IMR-90 (cell line): Measurements from ENCODE around the gene KLK8. TPM values are rescaled to one million over a fixed set of nuclear protein-coding genes. Genes with fewer than 3 reads are reported as not detected.

ENCODE experiments used
- ATAC-seq: fragments of 200-7000 bp; cut with Tn5 transposase; 2 replicates; pipeline ENCODE4 v1.9.1; 2020; ENCODE audit warnings: low read depth, mild to moderate bottlenecking, moderate library complexity
- BruUV-seq: library from RNA; stranded (reverse); fragments of 400-500 nt; replicated peaks from 2 replicates; lab custom pipeline; 2021; lab: Mats Ljungman, UMichigan
- CTCF ChIA-PET: fragments of 300-600 bp; formaldehyde crosslinking; extraction: SDS; loops from one replicate; lab custom pipeline; 2021; ENCODE audit warnings: antibody characterized with exemption; lab: Yijun Ruan, JAX
- POLR2A ChIA-PET: fragments of 300-600 bp; sonication (Branson Sonifier 250); formaldehyde crosslinking; loops from one replicate; lab custom pipeline; 2022; ENCODE audit warnings: antibody characterized with exemption; ENCODE audit not compliant: unreplicated experiment; lab: Charles Lee
- DNase-seq: peaks from one replicate; pipeline ENCODE4 v3.0.0; 2013
- H2AFZ ChIP-seq: replicated peaks from 2 replicates; pipeline ENCODE3; 2013; ENCODE audit warnings: low read length, mild to moderate bottlenecking; ENCODE audit not compliant: poor library complexity
- H2AK5ac ChIP-seq: 2 replicates; pipeline ENCODE4 v1.6.1; 2013; ENCODE audit warnings: low read depth, low read length, inconsistent platforms
- H2AK9ac ChIP-seq: replicated peaks from 2 replicates; pipeline ENCODE3; 2013; ENCODE audit warnings: mild to moderate bottlenecking, low read depth, low read length, moderate library complexity; ENCODE audit not compliant: poor library complexity
- H2BK120ac ChIP-seq: 2 replicates; pipeline ENCODE4 v1.6.1; 2013; ENCODE audit warnings: low read depth, low read length, inconsistent platforms
- H2BK15ac ChIP-seq: 3 replicates; pipeline ENCODE4 v1.6.1; 2013; ENCODE audit warnings: low read depth, low read length, inconsistent platforms
- H2BK20ac ChIP-seq: 2 replicates; pipeline ENCODE4 v1.6.1; 2013; ENCODE audit warnings: low read depth, mild to moderate bottlenecking, inconsistent platforms, low read length, moderate library complexity
- H2BK5ac ChIP-seq: 2 replicates; pipeline ENCODE4 v1.6.1; 2013; ENCODE audit warnings: mild to moderate bottlenecking, low read depth, low read length, inconsistent platforms; ENCODE audit not compliant: poor library complexity, severe bottlenecking
- H3K14ac ChIP-seq: replicated peaks from 2 replicates; pipeline ENCODE4 v1.6.1; 2013; ENCODE audit warnings: low read depth, low read length, inconsistent platforms
- H3K18ac ChIP-seq: 2 replicates; pipeline ENCODE4 v1.6.1; 2013; ENCODE audit warnings: low read depth, low read length, control low read depth
- H3K23ac ChIP-seq: 2 replicates; pipeline ENCODE4 v1.6.1; 2013; ENCODE audit warnings: low read depth, low read length, inconsistent platforms
- H3K27ac ChIP-seq: 2 replicates; pipeline ENCODE4 v1.5.1; 2013; ENCODE audit warnings: mild to moderate bottlenecking, control low read depth, low read length; ENCODE audit not compliant: insufficient read depth
- H3K27me3 ChIP-seq: 2 replicates; pipeline ENCODE4 v1.6.1; 2013; ENCODE audit warnings: low read length; ENCODE audit not compliant: control insufficient read depth, insufficient read depth
- H3K36me3 ChIP-seq: 2 replicates; pipeline ENCODE4 v1.6.1; 2013; ENCODE audit warnings: low read length, mixed read lengths; ENCODE audit not compliant: control insufficient read depth, insufficient read depth
- H3K4ac ChIP-seq: 2 replicates; pipeline ENCODE4 v1.6.1; 2013; ENCODE audit warnings: low read depth, low read length, inconsistent platforms
- H3K4me1 ChIP-seq: 2 replicates; pipeline ENCODE4 v1.6.1; 2013; ENCODE audit warnings: low read length, mixed read lengths; ENCODE audit not compliant: control insufficient read depth, insufficient read depth
- H3K4me2 ChIP-seq: 2 replicates; pipeline ENCODE4 v1.6.1; 2013; ENCODE audit warnings: low read depth, mild to moderate bottlenecking, control low read depth, low read length, moderate library complexity
- H3K4me3 ChIP-seq: 2 replicates; pipeline ENCODE4 v1.5.1; 2013; ENCODE audit warnings: low read depth, mild to moderate bottlenecking, control low read depth, low read length, moderate library complexity; ENCODE audit not compliant: insufficient read depth
- H3K56ac ChIP-seq: 2 replicates; pipeline ENCODE4 v1.6.1; 2013; ENCODE audit warnings: low read length, inconsistent platforms; ENCODE audit not compliant: insufficient read depth; ENCODE audit errors: extremely low read depth
- H3K79me1 ChIP-seq, 2 experiments: 2 replicates each; pipeline ENCODE4 v1.6.1; 2013; ENCODE audit warnings: low read length in 2 of 2, inconsistent platforms in 1 of 2, low read depth in 1 of 2
- H3K9ac ChIP-seq: 2 replicates; pipeline ENCODE4 v1.6.1; 2013; ENCODE audit warnings: low read depth, low read length, control low read depth
- H3K9me1 ChIP-seq: 2 replicates; pipeline ENCODE4 v1.6.1; 2013; ENCODE audit warnings: low read length, inconsistent platforms; ENCODE audit not compliant: insufficient read depth
- H3K9me3 ChIP-seq: 2 replicates; pipeline ENCODE4 v1.6.1; 2013; ENCODE audit warnings: low read length; ENCODE audit not compliant: control insufficient read depth, insufficient read depth
- H4K20me1 ChIP-seq: 2 replicates; pipeline ENCODE4 v1.6.1; 2013; ENCODE audit warnings: low read length, inconsistent platforms; ENCODE audit not compliant: insufficient read depth
- H4K5ac ChIP-seq: 2 replicates; pipeline ENCODE4 v1.6.1; 2013; ENCODE audit warnings: mild to moderate bottlenecking, low read depth, low read length, control low read depth
- H4K8ac ChIP-seq, 2 experiments: 2 replicates each; pipeline ENCODE4 v1.6.1; 2013; ENCODE audit warnings: low read depth in 2 of 2, low read length in 2 of 2, control low read depth in 1 of 2, inconsistent platforms in 1 of 2
- H4K91ac ChIP-seq: 2 replicates; pipeline ENCODE4 v1.6.1; 2013; ENCODE audit warnings: low read depth, low read length, inconsistent platforms; ENCODE audit not compliant: insufficient read depth
- CEBPB ChIP-seq: IDR thresholded peaks from 2 replicates; pipeline ENCODE4 v1.6.1; 2012; ENCODE audit warnings: low read depth, low read length, improper control_type of control experiment
- CHD1 ChIP-seq: IDR thresholded peaks from 2 replicates; pipeline ENCODE4 v1.6.1; 2012; ENCODE audit warnings: low read depth, low read length, improper control_type of control experiment
- ELK1 ChIP-seq: fragments of 150-350 bp; IDR thresholded peaks from 2 replicates; pipeline ENCODE4 v1.6.1; 2016; ENCODE audit warnings: low read depth, mild to moderate bottlenecking, low read length, moderate library complexity, borderline replicate concordance
- FOS ChIP-seq: fragments of 150-350 bp; IDR thresholded peaks from 2 replicates; pipeline ENCODE4 v1.6.1; 2016; ENCODE audit warnings: low read depth, low read length
- MAFK ChIP-seq: IDR thresholded peaks from 2 replicates; pipeline ENCODE4 v1.6.1; 2012; ENCODE audit warnings: low read depth, low read length, improper control_type of control experiment
- MAZ ChIP-seq: IDR thresholded peaks from 2 replicates; pipeline ENCODE4 v1.6.1; 2012; ENCODE audit warnings: low read depth, mild to moderate bottlenecking, low read length, improper control_type of control experiment, moderate library complexity, borderline replicate concordance
- RAD21 ChIP-seq: IDR thresholded peaks from 2 replicates; pipeline ENCODE4 v1.6.1; 2012; ENCODE audit warnings: low read length, improper control_type of control experiment
- RFX5 ChIP-seq: IDR thresholded peaks from 2 replicates; pipeline ENCODE4 v1.8.0; 2012; ENCODE audit warnings: low read depth, mild to moderate bottlenecking, low read length, moderate library complexity
- USF2 ChIP-seq: fragments of 150-350 bp; IDR thresholded peaks from 2 replicates; pipeline ENCODE4 v1.6.1; 2017; ENCODE audit warnings: mild to moderate bottlenecking, antibody characterized with exemption, low read length, low read depth
- WGBS, 2 experiments: methylation state at CpG; one replicate each; pipeline versions ENCODE4 v1.1.5 to v1.1.7; 2013; ENCODE audit warnings: missing lambda C conversion rate in 2 of 2; ENCODE audit not compliant: insufficient read length in 1 of 2; ENCODE audit errors: extremely low coverage in 2 of 2; 5-methylcytosine and 5-hydroxymethylcytosine counted together
- dilution Hi-C: fragments of 300-500 bp; cut with HindIII; formaldehyde crosslinking; loops from one replicate; pipeline ENCODE4 v1.14.3; 2018; ENCODE audit warnings: low sequenced_read_pairs; ENCODE audit not compliant: unreplicated experiment
- in situ Hi-C: fragments of 300-500 bp; cut with MboI; formaldehyde crosslinking; loops from 3 replicates; pipeline ENCODE4 v1.14.3; 2019; ENCODE audit warnings: low sequenced_read_pairs, inconsistent platforms, mixed read lengths
- intact Hi-C: fragments of 100-400 bp; cut with micrococcal nuclease; formaldehyde crosslinking; loops from 2 replicates; pipeline ENCODE4 v1.10.0; 2022
- polyA plus RNA-seq, 3 experiments: library from polyadenylated mRNA; depleted of rRNA; stranded (reverse); fragments of >200 nt; gene quantifications; 2 replicates each; pipeline ENCODE4 v1.2.3, GENCODE V29; 2012; ENCODE audit warnings: low replicate concordance in 1 of 3
- total RNA-seq: library from RNA; depleted of rRNA; stranded (reverse); fragments of >200 nt; gene quantifications from 2 replicates; pipeline ENCODE4 v1.2.3, GENCODE V29; 2012

The KLK8 gene
- total and polyA plus RNA-seq, 2 of the 4 experiments (the other 2 are of a cell fraction), result not detected

DNA sequence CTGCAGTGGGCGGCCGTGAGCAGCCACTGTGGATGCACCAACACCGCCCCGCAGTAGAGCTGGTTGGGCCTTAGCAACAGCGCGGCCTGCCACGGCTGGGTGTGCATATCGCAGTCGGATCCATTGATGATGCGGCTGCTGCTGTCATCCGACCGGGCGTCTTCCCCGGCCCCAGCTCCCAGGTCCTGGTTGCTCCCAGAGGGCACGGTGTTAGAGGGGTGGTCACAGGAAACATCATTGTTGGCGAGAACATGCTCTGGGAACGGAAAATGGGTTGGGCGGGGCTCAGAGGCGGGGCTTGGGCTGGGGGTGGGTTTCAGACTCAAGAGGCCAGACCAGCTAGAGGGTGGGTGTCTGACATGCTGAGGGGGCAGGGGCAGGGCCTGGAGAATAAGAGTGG is 51.5 kb downstream of the KLK8 start:
- in situ Hi-C loops, result no loop called here
- Histone ChIP-seq H2AFZ (no peak overlapping the region), H3K4me1 (no peaks in the 10 kb centered on the region), H4K8ac (no peak overlapping the region), H3K18ac (no peak overlapping the region), H3K36me3 (no peaks in the 10 kb centered on the region), H3K4ac (no peak overlapping the region), H3K23ac (no peak overlapping the region), H3K9me3 (peaks cover 14% of the 10 kb centered on the region; the same call in 1 of the 2 replicates), H2BK120ac (no peak overlapping the region), H3K79me1 (no peaks in the 10 kb centered on the region), H3K4me3 (no peak overlapping the region), H2BK20ac (no peak overlapping the region), H2BK5ac (no peak overlapping the region), H3K9ac (no peak overlapping the region), H3K14ac (no peak overlapping the region), H2AK5ac (no peak overlapping the region), H4K91ac (no peak overlapping the region), H3K27ac (no peak overlapping the region), H3K56ac (no peak overlapping the region), H3K9me1 (no peaks in the 10 kb centered on the region), H4K20me1 (no peaks in the 10 kb centered on the region), H2AK9ac (no peak overlapping the region), H2BK15ac (no peak overlapping the region), H4K5ac (no peak overlapping the region), H3K4me2 (no peak overlapping the region), H3K27me3 (no peaks in the 10 kb centered on the region)
- ChIA-PET CTCF (no interaction called here), POLR2A (no interaction called here)
- DNase-seq (no peak), ATAC-seq (no peak)
- WGBS, 2 experiments, result 20% methylated on average over 1 of the region's 19 CpGs; no CpG with 5 or more reads in 1 of the 2 experiments
- BruUV-seq, result no TSS peak
- TF ChIP-seq CHD1 (no peak), USF2 (no peak), RFX5 (no peak), RAD21 (no peak), CEBPB (no peak), MAFK (no peak), MAZ (no peak), FOS (no peak), ELK1 (no peak)
- intact Hi-C loops, result no loop called here
- dilution Hi-C loops, result no loop called here
